PC-9 (cell line): ENCODE results near the gene SGMS1. TPM values are rescaled to one million over a fixed set of nuclear protein-coding genes. Genes with fewer than 3 reads are reported as not detected.
"Not testable (repeated sequence)": the region's sequence is repeated elsewhere in the genome, so short reads cannot be mapped to it uniquely, and the experiment has no call there.

Experiments used
- BruUV-seq: library from RNA; stranded (reverse); fragments of 400-500 nt; replicated peaks from 2 replicates; lab custom pipeline; 2021; lab: Mats Ljungman, UMichigan
- CTCF ChIA-PET: fragments of 300-600 bp; sonication (Branson Sonifier 250); formaldehyde crosslinking; loops from one replicate; lab custom pipeline; 2022; ENCODE audit warnings: antibody characterized with exemption; lab: Charles Lee
- POLR2A ChIA-PET: fragments of 300-600 bp; sonication (Branson Sonifier 250); formaldehyde crosslinking; loops from one replicate; lab custom pipeline; 2022; ENCODE audit warnings: antibody characterized with exemption; ENCODE audit not compliant: unreplicated experiment; lab: Charles Lee
- DNase-seq, 2 experiments: peaks; one replicate each; pipeline versions ENCODE4 v3.0.0 to v3.0.0-alpha.2; 2015 to 2022; ENCODE audit warnings: mixed read lengths in 1 of 2
- H2AFZ ChIP-seq: fragments of 200-600 bp; sonication (generic); 2 replicates; pipeline ENCODE4 v1.8.1; 2017; ENCODE audit warnings: antibody characterized with exemption
- H3F3A ChIP-seq: fragments of 200-600 bp; sonication (generic); 2 replicates; pipeline ENCODE4 v1.8.1; 2017; ENCODE audit warnings: antibody characterized with exemption, mild to moderate bottlenecking, low read depth; ENCODE audit not compliant: insufficient read depth
- H3K27ac ChIP-seq: fragments of 200-600 bp; sonication (generic); 2 replicates; pipeline ENCODE4 v1.6.1; 2016; ENCODE audit warnings: mixed run types
- H3K27me3 ChIP-seq: fragments of 200-600 bp; sonication (generic); 2 replicates; pipeline ENCODE4 v1.6.1; 2016; ENCODE audit warnings: low read depth, mixed run types; ENCODE audit not compliant: insufficient read depth
- H3K36me3 ChIP-seq: fragments of 200-600 bp; sonication (generic); 2 replicates; pipeline ENCODE4 v1.6.1; 2016; ENCODE audit warnings: low read depth, mixed run types
- H3K4me1 ChIP-seq: fragments of 200-600 bp; sonication (generic); replicated peaks from 2 replicates; pipeline ENCODE4 v1.6.1; 2016; ENCODE audit warnings: mixed run types; ENCODE audit not compliant: insufficient read depth
- H3K4me2 ChIP-seq: fragments of 200-600 bp; sonication (generic); 2 replicates; pipeline ENCODE4 v1.6.1; 2017; ENCODE audit warnings: mixed run types
- H3K4me3 ChIP-seq: fragments of 200-600 bp; sonication (generic); 2 replicates; pipeline ENCODE4 v1.6.1; 2016; ENCODE audit warnings: mixed run types
- H3K79me2 ChIP-seq: fragments of 200-600 bp; sonication (generic); 2 replicates; pipeline ENCODE4 v1.6.1; 2017; ENCODE audit warnings: low read depth, mixed run types
- H3K9me2 ChIP-seq: fragments of 200-600 bp; sonication (generic); 2 replicates; pipeline ENCODE4 v1.8.1; 2017; ENCODE audit warnings: mild to moderate bottlenecking; ENCODE audit not compliant: insufficient read depth
- H3K9me3 ChIP-seq: fragments of 200-600 bp; sonication (generic); 2 replicates; pipeline ENCODE4 v1.8.1; 2016; ENCODE audit warnings: low read depth; ENCODE audit not compliant: insufficient read depth
- H4K20me1 ChIP-seq: fragments of 200-600 bp; sonication (generic); 2 replicates; pipeline ENCODE4 v1.8.1; 2017; ENCODE audit not compliant: insufficient read depth
- CTCF ChIP-seq: fragments of 200-600 bp; sonication (generic); conservative IDR thresholded peaks from 2 replicates; pipeline ENCODE4 v1.6.1; 2017; ENCODE audit warnings: mixed run types, antibody characterized with exemption, mild to moderate bottlenecking, moderate library complexity
- EZH2 ChIP-seq: fragments of 200-600 bp; sonication (generic); IDR thresholded peaks from 2 replicates; pipeline ENCODE4 v1.8.0; 2017; ENCODE audit warnings: antibody characterized with exemption, low read depth
- intact Hi-C: fragments of 100-400 bp; cut with micrococcal nuclease; formaldehyde crosslinking; loops from one replicate; pipeline ENCODE4 v1.10.0; 2022; ENCODE audit not compliant: unreplicated experiment
- total RNA-seq: library from RNA; stranded (reverse); gene quantifications from 2 replicates; pipeline ENCODE4 v1.2.3, GENCODE V29; 2021

Gene SGMS1
- total RNA-seq, 1 experiment from 2014 or later: 35.0 TPM

GRCh38 chr10:50497758-50498157, 126.0 kb downstream of the SGMS1 start:
- Histone ChIP-seq H3K4me1 (peaks cover 32% of the 10 kb centered on the region), H3K27ac (peak overlapping the region; percentile 75), H4K20me1 (no peaks in the 10 kb centered on the region), H3K9me3 (no peaks in the 10 kb centered on the region), H3K9me2 (no peaks in the 10 kb centered on the region), H3K27me3 (no peaks in the 10 kb centered on the region), H3F3A (peaks cover 15% of the 10 kb centered on the region; the same call in 1 of the 2 replicates), H2AFZ (no peak overlapping the region), H3K4me3 (no peak overlapping the region), H3K36me3 (no peaks in the 10 kb centered on the region), H3K4me2 (peak overlapping the region; percentile 53), H3K79me2 (peaks cover 8% of the 10 kb centered on the region; the same call in 1 of the 2 replicates)
- TF ChIP-seq EZH2: no peak
- no peak for TF ChIP-seq CTCF
- no TSS peak for BruUV-seq
- peak in 1 of 2 experiments; percentile 75 for DNase-seq
- intact Hi-C loops: no loop called here
- CTCF ChIA-PET: interaction anchor here (0.7 kb wide), 1 partner anchor 787 kb away, joined by 3 read pairs; no protein-coding TSS in a partner anchor
- POLR2A ChIA-PET: no interaction called here

- Histone ChIP-seq H3K4me2 (no peak overlapping the region), H3K27me3 (no peaks in the 10 kb centered on the region), H4K20me1 (no peaks in the 10 kb centered on the region), H3F3A (0 out of 2 replicates have a peak, but pooled peaks cover 4% of the 10 kb centered on the region), H3K9me2 (no peaks in the 10 kb centered on the region), H3K36me3 (no peaks in the 10 kb centered on the region), H2AFZ (no peak overlapping the region), H3K9me3 (no peaks in the 10 kb centered on the region), H3K4me1 (peaks cover 17% of the 10 kb centered on the region), H3K4me3 (no peak overlapping the region), H3K27ac (no peak overlapping the region), H3K79me2 (peaks cover 8% of the 10 kb centered on the region; the same call in 1 of the 2 replicates)
- ChIA-PET CTCF (no interaction called here), POLR2A (no interaction called here)
- DNase-seq: no peak
- intact Hi-C loops: no loop called here
- BruUV-seq: no TSS peak
- TF ChIP-seq CTCF: no peak
- TF ChIP-seq EZH2: no peak
Measured at GRCh38 chr10:50496228-50496627, 127.5 kb downstream of the SGMS1 start.

GRCh38 chr10:50490241-50490640, 133.5 kb downstream of the SGMS1 start:
- no peaks in the 10 kb centered on the region for H3K27me3 ChIP-seq
- no peak for DNase-seq
- intact Hi-C loops: no loop called here
- no TSS peak for BruUV-seq
- CTCF ChIA-PET: interaction anchor here (0.6 to 0.7 kb wide), 2 partner anchors 249 to 901 kb away, joined by 3 read pairs; partner anchors contain the start of gene ASAH2B
- no peaks in the 10 kb centered on the region; the same call in 1 of the 2 replicates for H3K9me2 ChIP-seq
- 0 out of 2 replicates have a peak, but pooled peaks cover 7% of the 10 kb centered on the region for H3K9me3 ChIP-seq
- H3K4me1 ChIP-seq: no peaks in the 10 kb centered on the region
- H4K20me1 ChIP-seq: no peaks in the 10 kb centered on the region
- no peak overlapping the region for H3K27ac ChIP-seq
- H3K36me3 ChIP-seq: no peaks in the 10 kb centered on the region
- POLR2A ChIA-PET: no interaction called here
- no peak overlapping the region for H3K4me3 ChIP-seq
- TF ChIP-seq CTCF (no peak), EZH2 (no peak)
- H3K79me2 ChIP-seq: no peaks in the 10 kb centered on the region
- no peak overlapping the region for H3K4me2 ChIP-seq
- no peak overlapping the region for H2AFZ ChIP-seq
- H3F3A ChIP-seq: no peaks in the 10 kb centered on the region

GRCh38 chr10:50484550-50484949, 139.2 kb downstream of the SGMS1 start:
- H2AFZ ChIP-seq, intact Hi-C loops, H3K79me2 ChIP-seq, BruUV-seq, H3K4me1 ChIP-seq, H4K20me1 ChIP-seq, H3K27me3 ChIP-seq, H3K27ac ChIP-seq, H3K4me2 ChIP-seq, H3K4me3 ChIP-seq, H3K36me3 ChIP-seq, H3K9me2 ChIP-seq, DNase-seq, CTCF ChIA-PET, H3F3A ChIP-seq: not testable (repeated sequence)
- peaks cover 18% of the 10 kb centered on the region for H3K9me3 ChIP-seq
- POLR2A ChIA-PET: interaction anchor here (0.6 kb wide), 1 partner anchor 61 kb away, joined by 3 read pairs; no protein-coding TSS in a partner anchor
